Measurements from ENCODE around the gene ATXN7L2.

DNA sequence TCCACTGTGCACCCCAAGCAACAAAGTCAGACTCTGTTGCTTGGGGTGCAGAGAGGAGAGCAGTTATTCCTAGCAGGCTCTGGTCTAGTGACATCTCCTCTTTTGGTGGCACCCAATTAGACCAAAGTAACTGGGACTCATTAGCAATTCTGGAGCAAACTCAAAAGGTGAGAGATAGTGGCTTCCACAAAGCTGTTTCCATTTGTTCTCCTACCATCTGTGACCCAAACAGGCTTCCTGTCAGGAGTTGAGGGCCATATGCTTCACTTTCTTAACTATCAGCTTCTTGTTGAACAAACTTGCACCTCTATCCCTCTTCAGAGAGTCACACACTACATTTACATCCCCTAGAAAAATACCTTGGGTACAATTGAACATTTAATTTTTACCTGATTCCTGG is 1.5 kb upstream of the ATXN7L2 start:
- TF ChIP-seq PPARA (CRISPR knock-in tag; IDR thresholded peaks at IDR 0.05; ENCODE audit: borderline replicate concordance): no peak
- TF ChIP-seq TOX (CRISPR knock-in tag; IDR thresholded peaks at IDR 0.05; ENCODE audit: borderline replicate concordance): no peak

Measured in SK-N-SH treated with all-trans-retinoic acid at 6 μM for 48 hours (cell line).